ENCODE measurements around the gene CTSW. TPM values are rescaled to one million over a fixed set of nuclear protein-coding genes. Genes with fewer than 3 reads are reported as not detected.

CTSW gene
- total RNA-seq, 4 donors from 2014 or later = 1.1 to 1.8 TPM; not detected in 2

DNA sequence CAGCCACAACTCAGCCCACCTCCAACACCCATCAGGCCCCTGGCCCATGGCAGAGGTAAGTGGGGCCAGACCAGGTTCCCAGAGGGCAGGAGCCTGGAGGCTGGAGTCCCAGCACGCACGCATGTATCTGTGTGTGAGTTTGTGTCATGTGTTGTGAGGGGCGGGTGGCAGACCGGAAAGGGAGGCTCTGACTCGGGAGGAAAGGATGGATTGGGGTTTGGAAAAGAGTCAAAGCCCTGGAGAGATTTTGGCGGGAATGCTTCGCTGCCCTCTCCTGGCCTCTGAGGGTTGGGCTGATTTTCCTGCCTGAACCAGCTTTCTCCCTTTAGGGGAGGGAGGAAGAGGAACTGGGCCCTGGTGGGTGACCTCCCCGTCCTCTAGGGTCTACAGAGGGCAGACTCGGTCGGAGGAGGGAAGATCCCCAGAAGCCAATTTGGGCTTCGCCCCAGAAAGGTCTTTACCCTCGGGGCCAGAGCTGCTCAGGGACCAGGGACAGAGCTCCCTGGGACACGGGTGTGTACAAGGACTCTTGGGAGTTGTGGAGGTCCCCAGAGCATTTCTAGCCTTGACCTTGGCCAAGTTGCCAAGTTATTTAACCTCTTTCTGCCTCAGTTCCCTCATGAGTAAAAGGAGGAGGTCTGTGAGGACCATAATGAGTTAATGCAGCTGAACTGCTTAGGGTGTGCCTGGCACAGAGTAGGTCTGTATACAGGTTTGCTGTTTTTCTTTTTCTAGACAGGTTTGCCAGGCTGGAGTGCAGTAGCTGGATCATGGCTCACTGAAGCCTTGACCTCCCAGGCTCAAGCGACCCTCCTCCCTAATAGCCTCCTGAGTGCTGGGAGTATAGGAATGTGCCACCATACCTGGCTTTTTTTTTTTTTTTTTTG, 32.3 kb downstream of the CTSW start:
- Histone ChIP-seq H3K36me3 (no peaks in the 10 kb centered on the region), H3K9me3 (no peaks in the 10 kb centered on the region), H3K27ac (peak overlapping the region in 1 of 4 donors; percentile 8), H3K27me3 (no peaks in the 10 kb centered on the region), H3K4me1 (peaks cover 13 to 32% (median 28%) of the 10 kb centered on the region in 4 donors), H3K4me3 (no peak overlapping the region)
- peak; percentile 40 for DNase-seq
- intact Hi-C loops (cut with DNase I; ENCODE audit: low total_unique reads) = no loop called here
- in situ Hi-C loops (cut with MboI; ENCODE audit: low pct_ligation_motif_present in 1 of 4, low pct_unique_long_range_greater_than_20kb in 1 of 4, low sequenced_read_pairs in 3 of 4) = no loop called here
- 31 to 35% methylated on average over 4 to 14 of the region's 14 CpGs for WGBS, 2 donors (ENCODE audit: low coverage in 1 of 2)
- TF ChIP-seq, protein P1, sequence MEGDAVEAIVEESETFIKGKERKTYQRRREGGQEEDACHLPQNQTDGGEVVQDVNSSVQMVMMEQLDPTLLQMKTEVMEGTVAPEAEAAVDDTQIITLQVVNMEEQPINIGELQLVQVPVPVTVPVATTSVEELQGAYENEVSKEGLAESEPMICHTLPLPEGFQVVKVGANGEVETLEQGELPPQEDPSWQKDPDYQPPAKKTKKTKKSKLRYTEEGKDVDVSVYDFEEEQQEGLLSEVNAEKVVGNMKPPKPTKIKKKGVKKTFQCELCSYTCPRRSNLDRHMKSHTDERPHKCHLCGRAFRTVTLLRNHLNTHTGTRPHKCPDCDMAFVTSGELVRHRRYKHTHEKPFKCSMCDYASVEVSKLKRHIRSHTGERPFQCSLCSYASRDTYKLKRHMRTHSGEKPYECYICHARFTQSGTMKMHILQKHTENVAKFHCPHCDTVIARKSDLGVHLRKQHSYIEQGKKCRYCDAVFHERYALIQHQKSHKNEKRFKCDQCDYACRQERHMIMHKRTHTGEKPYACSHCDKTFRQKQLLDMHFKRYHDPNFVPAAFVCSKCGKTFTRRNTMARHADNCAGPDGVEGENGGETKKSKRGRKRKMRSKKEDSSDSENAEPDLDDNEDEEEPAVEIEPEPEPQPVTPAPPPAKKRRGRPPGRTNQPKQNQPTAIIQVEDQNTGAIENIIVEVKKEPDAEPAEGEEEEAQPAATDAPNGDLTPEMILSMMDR (IDR thresholded peaks at IDR 0.05) = peak in 2 of 5 experiments; percentile 14 to 16
- TF ChIP-seq POLR2A (IDR thresholded peaks at IDR 0.05) = no peak
- peak in 2 of 3 donors; percentile 11 to 42 for TF ChIP-seq POLR2AphosphoS5 (IDR thresholded peaks at IDR 0.05)

DNA sequence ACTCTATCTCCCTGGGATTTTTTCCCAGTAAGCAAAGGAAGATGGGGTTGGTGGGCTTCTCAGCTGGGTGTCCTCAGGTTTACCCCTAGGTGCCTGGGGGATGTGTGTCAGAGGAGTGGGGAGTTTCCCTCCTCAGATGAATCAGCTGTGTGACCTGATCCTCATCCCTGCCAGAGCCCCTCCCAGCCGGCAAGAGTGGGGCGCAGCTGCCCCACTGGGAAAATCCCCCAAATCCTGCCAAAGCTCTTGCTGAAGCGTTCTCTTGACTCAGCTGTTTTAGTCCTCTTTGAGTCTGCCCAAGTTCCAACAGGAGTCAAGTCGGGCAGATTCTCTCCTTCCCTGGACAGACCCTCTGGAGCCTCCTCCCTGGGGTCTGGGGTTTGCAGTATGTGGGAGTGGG, 33.2 kb downstream of the CTSW start:
- no peak for DNase-seq
- no peaks in the 10 kb centered on the region for H3K27me3 ChIP-seq
- WGBS, 2 donors (ENCODE audit: low coverage in 1 of 2) = 48% methylated on average over 4 of the region's 4 CpGs; no CpG with 5 or more reads in 1 of the 2 donors
- H3K9me3 ChIP-seq = no peaks in the 10 kb centered on the region
- no peak overlapping the region for H3K27ac ChIP-seq
- intact Hi-C loops (cut with DNase I; ENCODE audit: low total_unique reads) (no loop called here), in situ Hi-C loops (cut with MboI; ENCODE audit: low pct_ligation_motif_present in 1 of 4, low pct_unique_long_range_greater_than_20kb in 1 of 4, low sequenced_read_pairs in 3 of 4) (no loop called here)
- H3K4me1 ChIP-seq = peaks cover 22 to 41% (median 37%) of the 10 kb centered on the region in 4 donors
- H3K4me3 ChIP-seq = no peak overlapping the region
- TF ChIP-seq POLR2AphosphoS5 (IDR thresholded peaks at IDR 0.05) (no peak), POLR2A (IDR thresholded peaks at IDR 0.05) (no peak), EP300 (IDR thresholded peaks at IDR 0.05; ENCODE audit: low read depth) (no peak)
- TF ChIP-seq, protein P1 (IDR thresholded peaks at IDR 0.05) = no peak
- no peaks in the 10 kb centered on the region for H3K36me3 ChIP-seq

DNA sequence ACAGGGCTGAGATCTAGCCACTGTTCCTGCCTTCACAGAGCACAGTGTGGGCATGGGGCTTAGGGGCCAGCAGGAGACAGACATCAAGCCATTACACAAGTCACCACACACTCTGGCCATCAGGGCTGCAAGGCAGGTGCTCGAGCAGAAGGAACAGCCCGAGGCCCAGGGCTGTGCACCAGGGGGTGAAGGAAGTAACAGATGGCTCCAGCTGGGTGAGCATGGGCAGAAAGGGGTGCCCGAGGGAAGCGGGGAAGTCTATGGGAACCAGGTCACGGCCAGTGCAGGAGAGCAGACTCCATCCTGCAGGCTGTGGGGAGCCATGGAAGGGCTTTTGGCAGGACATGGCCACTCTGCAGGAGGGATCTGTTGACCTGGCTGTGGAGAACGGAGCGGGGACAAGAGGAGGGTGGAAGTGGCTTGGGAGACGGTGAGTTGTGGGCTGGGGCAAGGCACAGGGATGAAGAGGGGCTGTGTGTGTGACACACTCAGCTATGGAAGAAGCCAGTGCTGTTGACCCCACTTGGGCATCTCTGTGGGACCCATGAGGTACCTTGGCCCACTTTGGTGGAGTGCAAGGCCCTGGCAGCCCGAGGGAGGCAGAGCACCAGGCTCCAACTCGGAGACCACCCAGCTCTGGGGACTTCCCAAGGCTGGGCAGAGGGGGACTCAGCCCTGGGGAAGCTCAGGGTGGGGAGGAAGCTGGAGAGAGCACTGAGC, 35.6 kb downstream of the CTSW start:
- Histone ChIP-seq H3K27ac (peak overlapping the region; percentile 91 to 98 (median 96)), H3K4me1 (peaks cover 25 to 47% (median 45%) of the 10 kb centered on the region in 4 donors), H3K27me3 (no peaks in the 10 kb centered on the region), H3K9me3 (no peaks in the 10 kb centered on the region), H3K4me3 (no peak overlapping the region), H3K36me3 (no peaks in the 10 kb centered on the region)
- no peak for TF ChIP-seq EP300 (IDR thresholded peaks at IDR 0.05; ENCODE audit: low read depth)
- TF ChIP-seq, protein P1 (IDR thresholded peaks at IDR 0.05) = no peak
- no peak for TF ChIP-seq POLR2A (IDR thresholded peaks at IDR 0.05)
- no peak for TF ChIP-seq POLR2AphosphoS5 (IDR thresholded peaks at IDR 0.05)
- in situ Hi-C loops (cut with MboI; ENCODE audit: low pct_ligation_motif_present in 1 of 4, low pct_unique_long_range_greater_than_20kb in 1 of 4, low sequenced_read_pairs in 3 of 4) (no loop called here), intact Hi-C loops (cut with DNase I; ENCODE audit: low total_unique reads) (no loop called here)
- WGBS, 2 donors (ENCODE audit: low coverage in 1 of 2) = 56 to 62% methylated on average over 3 to 10 of the region's 10 CpGs
- DNase-seq = no peak

DNA sequence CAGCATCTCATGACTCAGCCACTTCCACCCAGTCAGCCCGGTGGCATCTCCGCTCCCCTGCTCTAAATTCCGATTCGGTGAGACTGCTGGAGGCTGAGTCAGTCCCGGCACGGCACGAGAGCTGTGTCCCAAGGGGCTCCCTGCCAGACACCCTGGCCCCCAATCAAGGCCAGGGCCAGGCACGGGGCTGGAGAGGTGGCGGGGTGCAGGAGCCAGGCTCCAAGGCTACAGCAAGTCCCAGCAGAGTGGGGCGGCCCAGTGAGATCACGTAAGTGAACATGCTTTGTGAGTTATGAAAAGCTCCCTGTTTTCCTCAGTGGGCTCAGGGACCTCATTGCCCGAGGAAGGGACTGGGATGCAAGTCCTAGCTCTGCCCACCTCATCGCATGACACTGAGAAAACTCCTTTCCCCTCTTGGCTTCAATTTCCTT, 36.2 kb downstream of the CTSW start:
- H3K9me3 ChIP-seq = no peaks in the 10 kb centered on the region
- in situ Hi-C loops (cut with MboI; ENCODE audit: low pct_ligation_motif_present in 1 of 4, low pct_unique_long_range_greater_than_20kb in 1 of 4, low sequenced_read_pairs in 3 of 4) = no loop called here
- intact Hi-C loops (cut with DNase I; ENCODE audit: low total_unique reads) = no loop called here
- H3K36me3 ChIP-seq = no peaks in the 10 kb centered on the region
- no peak overlapping the region for H3K4me3 ChIP-seq
- no peaks in the 10 kb centered on the region for H3K27me3 ChIP-seq
- peaks cover 31 to 53% (median 51%) of the 10 kb centered on the region in 4 donors for H3K4me1 ChIP-seq
- H3K27ac ChIP-seq = peak overlapping the region; percentile 91 to 98 (median 96)
- DNase-seq = peak; percentile 74
- WGBS, 2 donors (ENCODE audit: low coverage in 1 of 2) = 51% methylated on average over 13 of the region's 13 CpGs; no CpG with 5 or more reads in 1 of the 2 donors
- TF ChIP-seq EP300 (IDR thresholded peaks at IDR 0.05; ENCODE audit: low read depth) = no peak
- TF ChIP-seq POLR2AphosphoS5 (IDR thresholded peaks at IDR 0.05) = peak; percentile 68 to 75 (median 73)
- no peak for TF ChIP-seq POLR2A (IDR thresholded peaks at IDR 0.05)

Measured in transverse colon (tissue), 4 donors.